H1 (cell line): ENCODE results near the gene ATXN3. TPM values are rescaled to one million over a fixed set of nuclear protein-coding genes. Genes with fewer than 3 reads are reported as not detected.

Experiments used
- CTCF ChIA-PET: fragments of 300-600 bp; sonication (Branson Sonifier 250); formaldehyde crosslinking; loops from one replicate; lab custom pipeline; 2021; ENCODE audit not compliant: partially characterized antibody; lab: Charles Lee
- POLR2A ChIA-PET: fragments of 300-600 bp; sonication (Branson Sonifier 250); formaldehyde crosslinking; loops from one replicate; lab custom pipeline; 2021; ENCODE audit warnings: inconsistent platforms; ENCODE audit not compliant: partially characterized antibody; lab: Charles Lee
- DNase-seq, 2 experiments: peaks; one replicate each; pipeline versions ENCODE4 v3.0.0 to v3.0.0-alpha.2; 2010 to 2022; ENCODE audit warnings: low spot score in 2 of 2, low read depth in 1 of 2, mixed read lengths in 1 of 2
- FAIRE-seq: peaks from 2 replicates; lab custom pipeline; 2011; peaks lifted over from hg19 to GRCh38; lab: Jason Lieb, UNC
- H2AFZ ChIP-seq: 2 replicates; pipeline ENCODE4 v1.8.1; 2012; ENCODE audit warnings: low read length, inconsistent platforms
- H2AK5ac ChIP-seq: 2 replicates; pipeline ENCODE4 v1.6.1; 2013; ENCODE audit warnings: low read depth, low read length
- H2BK120ac ChIP-seq: replicated peaks from 2 replicates; pipeline ENCODE3; 2013; ENCODE audit warnings: low read depth, low read length, inconsistent platforms
- H2BK12ac ChIP-seq: 2 replicates; pipeline ENCODE4 v1.6.1; 2013; ENCODE audit warnings: low read depth, low read length
- H2BK15ac ChIP-seq: 2 replicates; pipeline ENCODE4 v1.6.1; 2013; ENCODE audit warnings: low read length
- H2BK20ac ChIP-seq: 2 replicates; pipeline ENCODE4 v1.6.1; 2013; ENCODE audit warnings: low read length
- H2BK5ac ChIP-seq: 2 replicates; pipeline ENCODE4 v1.6.1; 2013; ENCODE audit warnings: low read depth, low read length
- H3K14ac ChIP-seq: 2 replicates; pipeline ENCODE4 v1.6.1; 2013; ENCODE audit warnings: inconsistent platforms; ENCODE audit not compliant: insufficient read length
- H3K18ac ChIP-seq: 2 replicates; pipeline ENCODE4 v1.6.1; 2013; ENCODE audit warnings: low read length; ENCODE audit errors: extremely low read depth
- H3K23ac ChIP-seq: 2 replicates; pipeline ENCODE4 v1.6.1; 2013; ENCODE audit warnings: inconsistent platforms; ENCODE audit not compliant: insufficient read length
- H3K23me2 ChIP-seq: 2 replicates; pipeline ENCODE4 v1.6.1; 2013; ENCODE audit warnings: low read depth, low read length
- H3K27ac ChIP-seq: 2 replicates; pipeline ENCODE4 v1.6.1; 2011; ENCODE audit warnings: low read depth, low read length, inconsistent platforms
- H3K27me3 ChIP-seq, 4 experiments: replicated peaks in 1 of 4; 1 replicate in 1 of 4; 2 replicates in 3 of 4; pipeline versions ENCODE4 v1.6.1 to v1.8.1; 2011 to 2013; ENCODE audit warnings: low read length in 3 of 4, mild to moderate bottlenecking in 3 of 4, inconsistent platforms in 2 of 4, mixed read lengths in 2 of 4, moderate library complexity in 1 of 4; ENCODE audit not compliant: control insufficient read depth in 3 of 4, insufficient read depth in 3 of 4; ENCODE audit errors: extremely low read depth in 1 of 4
- H3K36me3 ChIP-seq, 4 experiments: 2 replicates each; pipeline versions ENCODE4 v1.6.1 to v1.8.1; 2011 to 2013; ENCODE audit warnings: mild to moderate bottlenecking in 4 of 4, low read length in 3 of 4, moderate library complexity in 2 of 4, control low read depth in 1 of 4, inconsistent platforms in 1 of 4; ENCODE audit not compliant: insufficient read depth in 4 of 4, control insufficient read depth in 2 of 4
- H3K4ac ChIP-seq: replicated peaks from 2 replicates; pipeline ENCODE3; 2013; ENCODE audit warnings: low read length, low read depth, mixed read lengths, inconsistent platforms; ENCODE audit not compliant: insufficient read length
- H3K4me1 ChIP-seq, 4 experiments: replicated peaks in 1 of 4; 1 replicate in 1 of 4; 2 replicates in 3 of 4; pipeline versions ENCODE4 v1.6.1 to v1.8.1; 2011 to 2013; ENCODE audit warnings: low read length in 3 of 4, inconsistent platforms in 2 of 4, mixed read lengths in 1 of 4; ENCODE audit not compliant: insufficient read depth in 4 of 4, control insufficient read depth in 3 of 4
- H3K4me2 ChIP-seq, 2 experiments: 2 replicates each; pipeline versions ENCODE4 v1.6.1 to v1.8.1; 2011 to 2013; ENCODE audit warnings: low read depth in 2 of 2, low read length in 2 of 2, control low read depth in 1 of 2, inconsistent platforms in 1 of 2, mild to moderate bottlenecking in 1 of 2; ENCODE audit not compliant: insufficient read depth in 1 of 2
- H3K4me3 ChIP-seq, 4 experiments: fragments of 200-600, 300-600 bp in 1 of 4; sonication (generic), shearing (Covaris generic), sonication (Bioruptor Twin) in 1 of 4; 2 replicates each; pipeline versions ENCODE4 v1.5.1 to v1.8.1; 2011 to 2016; ENCODE audit warnings: low read length in 4 of 4, low read depth in 3 of 4, control low read depth in 2 of 4, inconsistent platforms in 2 of 4, mild to moderate bottlenecking in 2 of 4, mixed read lengths in 1 of 4, moderate library complexity in 1 of 4; ENCODE audit not compliant: insufficient read depth in 2 of 4; ENCODE audit errors: extremely low read depth in 1 of 4
- H3K56ac ChIP-seq: replicated peaks from 2 replicates; pipeline ENCODE3; 2013; ENCODE audit warnings: low read depth, mild to moderate bottlenecking, mixed read lengths, low read length, inconsistent platforms; ENCODE audit not compliant: insufficient read length
- H3K79me1 ChIP-seq: 2 replicates; pipeline ENCODE4 v1.6.1; 2013; ENCODE audit warnings: low read depth, low read length, control low read depth
- H3K79me2 ChIP-seq, 2 experiments: 2 replicates each; pipeline versions ENCODE4 v1.6.1 to v1.8.1; 2012 to 2013; ENCODE audit warnings: low read length in 2 of 2, mild to moderate bottlenecking in 2 of 2, inconsistent platforms in 1 of 2; ENCODE audit not compliant: insufficient read depth in 2 of 2, control insufficient read depth in 1 of 2
- H3K9ac ChIP-seq, 4 experiments: replicated peaks in 1 of 4; 1 replicate in 1 of 4; 2 replicates in 3 of 4; pipeline versions ENCODE4 v1.6.1 to v1.8.1; 2011 to 2013; ENCODE audit warnings: low read depth in 3 of 4, low read length in 3 of 4, control low read depth in 2 of 4, mild to moderate bottlenecking in 2 of 4, moderate library complexity in 2 of 4, inconsistent platforms in 1 of 4; ENCODE audit errors: extremely low read depth in 1 of 4
- H3K9me3 ChIP-seq, 2 experiments: 2 replicates each; pipeline versions ENCODE4 v1.6.1 to v1.8.1; 2012 to 2013; ENCODE audit warnings: mild to moderate bottlenecking in 2 of 2, moderate library complexity in 2 of 2, control low read depth in 1 of 2, inconsistent platforms in 1 of 2, low read depth in 1 of 2, low read length in 1 of 2, mixed read lengths in 1 of 2; ENCODE audit not compliant: insufficient read depth in 2 of 2
- H4K20me1 ChIP-seq, 2 experiments: replicated peaks in 1 of 2; 2 replicates each; pipeline versions ENCODE3 to v1.8.1; 2011 to 2013; ENCODE audit warnings: inconsistent platforms in 2 of 2, low read length in 2 of 2, mild to moderate bottlenecking in 1 of 2; ENCODE audit not compliant: insufficient read depth in 2 of 2, control insufficient read depth in 1 of 2
- H4K5ac ChIP-seq: 2 replicates; pipeline ENCODE4 v1.6.1; 2013; ENCODE audit warnings: low read length, low read depth, mixed read lengths, inconsistent platforms; ENCODE audit not compliant: insufficient read length
- H4K8ac ChIP-seq: 2 replicates; pipeline ENCODE4 v1.8.0; 2013; ENCODE audit warnings: mild to moderate bottlenecking, moderate library complexity, low read length, inconsistent platforms; ENCODE audit not compliant: insufficient read depth; ENCODE audit errors: extremely low read depth
- H4K91ac ChIP-seq: replicated peaks from 2 replicates; pipeline ENCODE3; 2013; ENCODE audit warnings: low read length, mixed read lengths, inconsistent platforms; ENCODE audit not compliant: insufficient read length
- ASH2L ChIP-seq: fragments of 200-600, 300-600 bp; sonication (generic); IDR thresholded peaks from one replicate; pipeline ENCODE4 v1.7.1; 2017; ENCODE audit warnings: low read length
- CEBPB ChIP-seq: IDR thresholded peaks from 2 replicates; pipeline ENCODE4 v1.6.1; 2012; ENCODE audit warnings: low read depth, low read length
- EZH2 ChIP-seq: fragments of 200-600 bp; sonication (generic); IDR thresholded peaks from 2 replicates; pipeline ENCODE4 v1.7.1; 2012; ENCODE audit warnings: low read depth, mild to moderate bottlenecking, moderate library complexity, low read length, inconsistent platforms; ENCODE audit not compliant: severe bottlenecking
- SIRT6 ChIP-seq: IDR thresholded peaks from one replicate; pipeline ENCODE4 v1.7.1; 2012; ENCODE audit warnings: low read length, inconsistent platforms
- WGBS, 2 experiments: shearing (Covaris generic) in 1 of 2; methylation state at CpG; one replicate each; pipeline versions ENCODE4 v1.1.6 to v1.1.7; 2013 to 2015; ENCODE audit warnings: low lambda C conversion rate in 2 of 2, mixed read lengths in 2 of 2, inconsistent platforms in 1 of 2, low coverage in 1 of 2, missing lambda C conversion rate in 1 of 2; ENCODE audit not compliant: insufficient replicate concordance in 2 of 2, insufficient coverage in 1 of 2, insufficient read length in 1 of 2; ENCODE audit errors: extremely low coverage in 1 of 2, missing lambda C conversion rate in 1 of 2; 5-methylcytosine and 5-hydroxymethylcytosine counted together
- polyA plus RNA-seq, 7 experiments: library from polyadenylated mRNA; depleted of rRNA in 3 of 7; stranded (reverse) in 5 of 7; unstranded in 2 of 7; fragments of >200 nt in 5 of 7; fragments of 200-250 nt in 2 of 7; gene quantifications; 1 replicate in 5 of 7; 2 replicates in 1 of 7; 4 replicates in 1 of 7; pipeline versions ENCODE4 v1.2.1 to v1.2.3, GENCODE V29; 2011 to 2013; ENCODE audit warnings: missing spikeins in 2 of 7, mixed read lengths in 2 of 7
- total RNA-seq: library from RNA; stranded (reverse); fragmentation: NEBNext Ultra II Directional; extraction: Animal tissue kit (Norgen Biotek cat#: 25700); gene quantifications from 2 replicates; pipeline ENCODE4 v1.2.1, GENCODE V29; 2021

Gene ATXN3
- total and polyA plus RNA-seq, 2 of the 8 experiments (the other 6 are each of a cell fraction or from before 2014, with no cell fraction given), result 8.8 to 37.2 TPM

- peaks cover 24 to 83% (median 57%) of the 10 kb centered on the region in 4 experiments for H3K36me3 ChIP-seq
These were observed 36.9 kb upstream of the ATXN3 start for GRCh38 chr14:92143309-92143708.

More at GRCh38 chr14:92143309-92143708, 36.9 kb upstream of the ATXN3 start:
- H2BK120ac ChIP-seq, result no peak overlapping the region
- H3K14ac ChIP-seq, result no peak overlapping the region
- no peak overlapping the region for H3K23ac ChIP-seq
- no peak overlapping the region for H4K8ac ChIP-seq
- H3K79me1 ChIP-seq, result no peaks in the 10 kb centered on the region; the same call in 1 of the 2 replicates
- FAIRE-seq (no peak), DNase-seq (no peak)
- H3K23me2 ChIP-seq, result no peaks in the 10 kb centered on the region
- no peak overlapping the region for H3K18ac ChIP-seq
- 90% methylated on average over 4 of the region's 4 CpGs; no CpG with 5 or more reads in 1 of the 2 experiments for WGBS, 2 experiments
- ChIA-PET CTCF (interaction anchor here (1.5 kb wide), 1 partner anchor 13 kb away, joined by 3 read pairs; no protein-coding TSS in a partner anchor), POLR2A (no interaction called here)
- no peak overlapping the region for H3K9ac ChIP-seq
- no peak overlapping the region for H2BK20ac ChIP-seq
- no peaks in the 10 kb centered on the region for H3K9me3 ChIP-seq
- H3K4ac ChIP-seq, result no peak overlapping the region
- H2AFZ ChIP-seq, result no peak overlapping the region
- peaks cover 0 to 2% of the 10 kb centered on the region in 2 experiments for H4K20me1 ChIP-seq
- no peak overlapping the region for H3K4me3 ChIP-seq
- no peaks in the 10 kb centered on the region for H3K27me3 ChIP-seq
- no peak overlapping the region for H2BK12ac ChIP-seq
- no peak overlapping the region for H4K91ac ChIP-seq
- H3K27ac ChIP-seq, result no peak overlapping the region
- H3K56ac ChIP-seq, result no peak overlapping the region
- no peaks in the 10 kb centered on the region for H3K4me1 ChIP-seq
- no peak for TF ChIP-seq EZH2
- TF ChIP-seq SIRT6, result no peak
- TF ChIP-seq CEBPB, result no peak
- no peak for TF ChIP-seq ASH2L
- H2BK15ac ChIP-seq, result no peak overlapping the region
- H3K79me2 ChIP-seq, result no peaks in the 10 kb centered on the region
- H2BK5ac ChIP-seq, result no peak overlapping the region
- no peak overlapping the region for H4K5ac ChIP-seq
- no peak overlapping the region for H3K4me2 ChIP-seq
- no peak overlapping the region for H2AK5ac ChIP-seq
